NCI-H748 (cell line): ENCODE results near the gene ARHGEF33.
"Not testable (repeated sequence)": the region's sequence is repeated elsewhere in the genome, so short reads cannot be mapped to it uniquely, and the experiment has no call there.

Experiments used
- DNase-seq: peaks from one replicate; lab custom pipeline; 2025; ENCODE audit not compliant: unreplicated experiment; lab: John Stamatoyannopoulos, UW

The ARHGEF33 gene

DNA sequence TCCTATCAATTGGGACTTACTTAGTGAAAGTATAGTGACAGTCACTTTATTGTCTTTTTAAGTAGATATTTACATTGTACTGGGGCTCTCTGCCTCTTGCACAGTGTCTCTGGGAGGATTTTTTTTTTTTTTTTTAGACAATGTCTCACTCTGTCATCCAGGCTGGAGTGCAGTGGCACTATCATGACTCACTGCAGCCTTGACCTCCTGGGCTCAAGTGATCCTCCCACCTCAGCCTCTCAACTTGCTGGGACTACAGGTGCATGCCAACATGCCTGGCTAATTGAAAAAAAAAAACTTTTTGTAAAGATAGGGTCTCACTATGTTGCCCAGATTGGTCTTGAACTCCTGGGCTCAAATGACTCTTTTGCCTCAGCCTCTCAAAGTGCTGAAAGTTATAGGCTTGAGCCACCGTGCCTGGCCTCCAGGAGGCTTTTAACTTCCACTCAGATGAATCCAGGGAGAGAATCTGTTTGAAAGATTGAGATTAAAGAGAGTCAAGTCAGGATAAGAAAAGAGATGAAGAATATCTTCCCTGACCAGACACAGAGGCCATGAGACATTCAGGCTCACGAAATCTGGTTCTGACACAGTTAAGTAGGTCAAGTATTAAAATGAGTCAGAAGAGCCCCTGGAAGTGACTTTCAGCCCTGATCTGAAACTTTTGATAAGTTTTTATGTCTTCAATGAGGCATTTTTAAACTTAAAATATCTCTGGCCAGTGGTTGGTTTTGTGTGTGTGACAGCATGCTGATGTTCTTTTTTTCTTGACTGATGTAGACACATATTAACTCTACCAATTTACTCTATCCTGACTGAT, 18.3 kb downstream of the ARHGEF33 start:
- no peak for DNase-seq

DNA sequence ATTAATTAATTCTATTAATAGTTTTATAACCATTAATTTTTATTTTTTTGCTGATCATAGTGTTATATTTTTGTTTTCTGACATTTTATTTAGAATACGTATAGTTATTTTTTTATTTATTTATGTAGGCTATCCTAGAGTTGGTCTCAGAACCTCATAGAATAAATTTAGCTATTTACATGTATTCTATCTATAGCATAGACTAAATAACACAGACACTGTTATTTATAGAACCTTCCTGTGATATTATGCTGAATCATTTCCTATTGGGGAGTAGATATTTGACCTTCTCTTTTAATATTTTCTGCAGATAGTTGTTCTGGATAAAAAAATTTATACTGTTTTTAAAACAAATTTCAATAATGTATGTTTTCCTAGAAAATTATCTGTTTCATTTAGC, 20.2 kb downstream of the ARHGEF33 start:
- DNase-seq: no peak

DNA sequence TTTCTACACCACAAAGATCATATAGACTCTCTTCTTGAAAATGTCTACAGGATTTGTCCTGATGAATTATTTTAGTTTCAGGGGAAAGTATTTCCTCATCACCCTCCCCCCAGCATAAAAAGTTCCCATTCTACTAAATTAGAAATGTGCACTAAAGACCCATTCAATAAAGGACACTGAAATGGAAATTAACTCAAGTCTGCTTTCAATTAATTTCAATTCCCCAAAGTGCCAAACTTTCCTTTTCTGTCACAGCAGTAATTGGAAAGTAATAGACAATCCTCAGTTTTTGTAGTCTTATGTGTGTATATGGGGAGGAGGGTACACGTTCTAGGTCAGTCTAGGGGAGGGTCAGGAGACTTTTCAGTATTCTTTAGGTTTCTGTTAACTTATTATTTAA, 21.5 kb downstream of the ARHGEF33 start:
- DNase-seq: no peak

DNA sequence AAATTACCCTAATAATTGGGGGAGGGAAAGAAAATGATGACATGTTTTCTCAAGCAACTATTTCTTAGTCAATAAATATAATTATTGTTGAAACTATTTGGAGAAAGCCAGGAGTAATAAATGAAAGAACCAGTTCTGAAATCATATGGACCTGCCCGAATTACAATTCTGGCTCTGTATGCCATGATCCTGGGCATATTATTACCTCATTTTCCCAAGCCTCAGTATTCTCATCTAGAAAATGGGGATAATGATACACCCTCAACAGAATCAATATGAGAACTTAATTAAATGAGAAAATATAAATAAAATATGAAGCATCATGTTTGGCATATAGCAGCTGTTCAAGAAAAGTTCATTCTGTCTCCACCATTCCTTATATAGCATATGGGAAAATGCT, 22.9 kb downstream of the ARHGEF33 start:
- no peak for DNase-seq

DNA sequence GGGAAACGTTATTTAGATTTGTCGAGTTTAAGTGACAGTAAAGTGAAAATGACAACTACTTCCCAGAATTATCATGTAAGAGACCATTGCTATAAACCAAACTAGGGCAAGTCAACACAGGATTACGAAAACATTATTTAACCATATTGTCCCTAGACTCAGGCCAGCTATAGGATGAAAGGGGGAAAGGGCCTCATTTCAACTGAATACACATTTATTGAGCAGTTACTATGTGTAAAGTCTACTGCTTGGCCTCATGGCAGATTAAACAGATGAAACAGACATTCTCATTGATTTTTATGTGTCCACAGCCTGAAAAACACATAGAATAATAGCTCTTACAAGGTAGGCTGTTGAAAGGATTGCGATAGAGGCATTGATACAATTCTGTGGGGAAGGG, 32.7 kb downstream of the ARHGEF33 start:
- no peak for DNase-seq

DNA sequence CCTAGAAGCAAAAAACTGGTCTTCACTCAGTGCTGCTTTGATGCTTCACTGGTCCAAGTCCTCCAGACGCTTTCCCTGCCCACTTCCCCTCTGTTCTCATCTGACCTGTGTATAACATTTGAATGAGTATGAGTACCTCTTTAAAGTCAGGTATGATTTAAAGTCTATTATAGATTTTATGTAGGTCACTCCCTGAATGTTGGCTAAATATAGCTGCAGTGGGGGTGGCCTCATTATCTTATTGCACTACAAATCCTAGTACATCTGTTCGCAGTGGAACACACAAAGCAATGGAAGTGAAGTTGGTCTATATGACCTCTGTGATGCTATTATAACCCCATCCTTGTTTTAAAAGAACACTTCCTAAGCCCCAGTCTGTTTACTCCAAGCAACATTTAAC, 33.2 kb downstream of the ARHGEF33 start:
- no peak for DNase-seq

DNA sequence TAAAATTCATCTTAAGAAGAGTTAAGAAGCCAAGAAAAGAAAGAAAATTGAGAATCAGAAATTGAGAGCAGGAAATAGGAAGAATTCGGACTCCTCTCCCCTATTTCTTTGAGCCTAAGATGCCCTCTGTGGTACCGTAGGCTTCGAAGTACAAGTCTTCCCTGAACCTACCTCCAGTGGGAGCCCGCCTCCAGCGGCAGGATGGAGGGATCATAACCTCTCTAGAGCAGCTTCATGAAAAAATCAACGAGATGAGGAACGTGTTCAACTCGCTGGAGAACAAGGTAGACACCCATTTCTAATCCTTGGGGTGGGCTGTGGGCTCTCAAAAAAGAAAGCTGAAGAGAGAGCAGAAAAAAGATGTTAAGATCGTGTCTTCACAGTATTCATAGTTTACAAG, 36.3 kb downstream of the ARHGEF33 start:
- no peak for DNase-seq

DNA sequence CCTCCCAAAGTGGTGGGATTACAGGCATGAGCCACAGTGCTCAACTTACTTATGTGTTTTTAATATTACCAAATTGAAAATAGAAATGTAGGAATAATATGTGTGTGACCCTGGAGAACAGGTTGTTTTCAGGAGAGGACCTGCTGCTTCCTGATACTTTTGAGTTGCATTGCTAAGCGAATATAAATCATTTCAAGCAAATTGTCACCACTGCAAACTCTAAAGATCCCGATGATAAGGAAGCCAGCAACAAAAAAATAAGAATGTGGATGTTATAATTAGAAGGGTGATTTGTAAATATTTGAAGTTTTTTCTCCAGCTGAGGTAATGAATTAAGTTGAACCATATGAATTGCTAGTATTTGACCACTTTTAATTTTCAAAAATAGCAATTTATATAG, 40.9 kb downstream of the ARHGEF33 start:
- no peak for DNase-seq

DNA sequence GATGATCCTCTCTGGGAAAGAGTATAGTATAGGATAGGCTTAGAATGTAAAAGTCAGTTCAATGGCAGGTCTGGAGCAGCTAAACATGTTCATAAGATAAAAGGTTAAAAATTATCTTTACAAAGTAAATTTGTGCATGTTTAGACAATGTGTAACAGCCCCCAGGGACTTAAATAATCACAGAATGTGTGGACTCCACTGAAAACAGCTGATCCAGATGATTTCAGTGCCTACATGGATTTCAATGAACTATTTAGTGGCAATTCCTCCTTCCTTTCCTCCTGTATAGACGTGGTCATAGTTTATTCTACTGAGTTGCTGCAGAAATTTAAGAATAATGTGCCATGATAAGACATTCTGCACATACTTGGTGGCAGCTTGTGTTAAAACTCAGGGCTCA, 42.9 kb downstream of the ARHGEF33 start:
- no peak for DNase-seq

DNA sequence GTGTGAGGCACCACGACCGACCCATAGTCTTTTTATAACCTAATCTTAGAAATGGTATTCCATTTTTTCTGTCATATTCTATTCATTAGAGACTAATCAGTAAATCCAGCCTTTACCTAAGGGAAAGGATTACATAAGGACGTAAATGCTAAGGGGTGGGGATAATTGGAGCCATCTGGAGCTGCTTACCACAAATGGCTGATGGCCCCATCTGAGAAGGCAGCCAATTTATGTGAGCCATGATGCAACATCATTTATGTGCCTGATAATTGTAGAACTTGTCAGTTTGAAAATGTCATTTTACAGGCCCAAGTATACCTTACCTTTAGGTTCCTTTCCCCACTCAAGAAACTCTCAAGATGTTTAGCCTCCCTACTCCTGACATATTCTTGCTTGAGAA, 44.0 kb downstream of the ARHGEF33 start:
- DNase-seq: peak; percentile 2

DNA sequence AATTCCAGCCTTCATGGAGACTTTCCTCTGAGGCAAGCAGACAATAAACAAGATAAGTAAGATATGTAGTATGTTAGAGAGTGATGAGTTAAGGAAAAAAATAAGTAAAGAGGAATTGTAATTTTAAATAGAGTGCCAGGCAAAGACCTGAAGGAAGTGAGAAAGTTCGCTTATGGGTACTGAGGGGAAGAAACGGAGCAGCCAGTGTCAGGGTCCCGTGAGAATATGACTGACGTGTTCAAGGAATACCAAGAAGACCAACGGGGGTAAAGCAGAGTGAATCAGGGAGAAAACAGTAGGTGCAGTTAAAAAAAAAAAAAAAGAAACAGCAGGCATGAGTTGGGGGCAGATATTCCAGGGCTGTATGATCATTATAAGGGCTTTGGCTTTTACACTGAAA, 45.1 kb downstream of the ARHGEF33 start:
- DNase-seq: no peak

DNA sequence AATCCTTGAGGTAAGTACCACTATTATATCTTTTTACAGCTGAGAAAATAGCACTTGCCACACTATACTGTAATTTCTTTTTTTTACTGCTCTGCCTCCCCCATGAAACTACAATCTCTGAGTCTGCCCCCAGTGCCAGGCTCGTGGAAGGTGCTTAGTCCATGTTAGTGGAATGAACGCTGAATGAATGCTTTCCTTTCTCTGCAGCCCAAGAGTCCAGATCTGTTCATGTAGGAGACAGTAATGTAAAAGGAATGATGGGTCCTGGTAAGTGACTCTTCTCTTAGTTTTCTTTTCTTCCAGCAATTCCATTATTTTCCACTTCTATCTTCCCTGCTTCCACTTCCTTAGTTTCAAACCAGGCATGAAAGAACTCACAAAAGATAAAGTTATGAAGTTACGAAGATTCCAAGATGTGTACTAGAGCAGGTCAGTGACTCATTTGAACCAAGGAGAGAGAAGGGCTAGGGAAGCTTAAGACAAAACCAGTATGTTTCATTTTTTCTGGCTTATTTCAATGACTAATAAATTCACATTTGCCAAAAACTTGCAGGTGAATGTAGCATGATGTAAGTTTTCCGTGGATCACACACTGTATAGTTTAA, 46.0 kb downstream of the ARHGEF33 start:
- no peak for DNase-seq

DNA sequence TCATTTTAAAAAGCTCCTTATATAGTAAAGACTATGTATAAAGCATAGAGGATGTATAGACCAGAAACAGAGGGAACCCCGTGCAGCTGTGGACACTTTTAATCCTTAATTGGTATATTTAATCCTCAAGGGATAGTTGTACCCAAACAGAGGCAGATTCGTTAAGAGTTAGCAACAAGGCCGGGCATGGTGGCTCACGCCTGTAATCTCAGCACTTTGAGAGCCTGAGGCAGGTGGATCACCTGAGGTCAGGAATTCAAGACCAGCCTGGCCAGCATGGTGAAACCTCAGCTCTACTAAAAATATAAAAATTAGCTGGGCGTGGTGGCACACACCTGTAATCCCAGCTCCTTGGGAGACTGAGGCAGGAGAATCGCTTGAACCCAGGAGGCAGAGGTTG, 46.8 kb downstream of the ARHGEF33 start:
- DNase-seq: not testable (repeated sequence)

DNA sequence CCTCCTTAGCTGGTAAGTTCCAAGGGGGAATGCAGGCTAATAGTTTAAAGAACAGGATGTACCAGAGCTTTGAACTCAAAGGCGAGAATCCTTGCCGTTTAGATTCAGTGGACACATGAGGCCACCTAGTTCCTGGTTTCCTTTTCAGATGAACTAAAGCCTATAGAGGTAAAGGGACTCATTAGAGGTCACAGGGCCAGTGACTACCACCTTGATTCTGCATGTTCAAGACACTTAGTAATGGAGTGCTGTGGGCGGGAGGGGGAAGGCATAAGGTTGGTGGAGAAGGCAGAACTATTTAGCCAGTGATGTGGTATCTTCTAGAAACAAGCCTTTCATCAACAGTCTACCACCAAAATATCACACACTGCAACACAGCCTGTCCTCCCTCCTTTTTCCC, 47.9 kb downstream of the ARHGEF33 start:
- no peak for DNase-seq

DNA sequence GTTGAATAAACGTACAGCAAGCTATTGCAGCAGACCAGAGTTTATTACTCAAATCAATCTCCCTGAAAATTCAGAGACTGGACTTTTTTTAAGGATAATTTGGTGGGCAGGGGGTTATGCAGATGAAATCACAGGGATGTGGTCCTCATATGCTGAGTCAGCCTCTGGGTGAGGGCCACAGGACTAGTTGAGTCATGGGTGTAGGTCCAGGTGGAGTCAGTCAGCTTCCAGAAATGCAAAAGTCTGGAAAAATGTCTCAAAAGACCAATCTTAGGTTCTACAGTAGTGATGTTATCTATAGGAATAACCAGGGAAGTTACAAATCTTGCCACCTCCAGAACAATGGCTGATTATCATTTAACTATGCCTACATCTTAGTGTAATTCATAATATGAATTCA, 51.1 kb downstream of the ARHGEF33 start:
- no peak for DNase-seq

DNA sequence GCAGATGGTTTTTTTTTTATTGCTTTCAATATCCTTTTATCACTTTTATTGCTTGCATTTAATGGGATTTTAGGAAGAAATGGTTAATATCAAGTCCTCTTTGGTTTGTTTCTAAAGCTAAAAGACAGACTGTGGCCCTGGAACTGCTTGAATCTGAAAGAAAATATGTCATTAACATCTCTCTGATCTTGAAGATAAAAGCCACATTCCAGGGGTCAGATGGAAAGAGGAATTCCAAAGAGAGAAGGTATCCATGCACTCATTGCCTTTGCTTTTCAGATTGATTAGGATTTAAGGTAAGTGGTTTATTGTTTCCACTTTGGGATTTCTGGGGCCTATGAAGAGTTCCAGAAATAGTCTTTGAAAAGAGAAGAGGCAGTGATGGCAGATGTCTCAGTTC, 54.1 kb downstream of the ARHGEF33 start:
- DNase-seq: no peak

DNA sequence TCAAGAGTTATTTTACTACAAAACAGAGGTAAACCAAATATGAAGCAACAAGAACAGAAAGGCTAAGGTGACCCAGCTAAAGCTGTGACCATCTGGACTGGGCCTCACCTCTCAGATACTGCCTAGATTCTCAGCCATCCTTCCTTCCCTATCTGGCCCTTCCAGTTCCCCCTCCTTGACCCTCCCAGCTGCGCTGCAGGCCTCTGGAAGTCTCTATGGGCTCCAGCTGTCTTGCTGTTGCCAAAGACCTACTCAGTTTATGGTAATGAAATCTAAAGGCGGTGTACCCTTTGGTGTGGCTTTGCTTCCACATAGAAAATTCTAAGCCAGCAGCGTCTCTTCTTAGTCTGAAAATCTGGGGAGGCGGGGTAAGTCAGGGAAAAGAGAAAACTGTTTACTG, 55.7 kb downstream of the ARHGEF33 start:
- no peak for DNase-seq

DNA sequence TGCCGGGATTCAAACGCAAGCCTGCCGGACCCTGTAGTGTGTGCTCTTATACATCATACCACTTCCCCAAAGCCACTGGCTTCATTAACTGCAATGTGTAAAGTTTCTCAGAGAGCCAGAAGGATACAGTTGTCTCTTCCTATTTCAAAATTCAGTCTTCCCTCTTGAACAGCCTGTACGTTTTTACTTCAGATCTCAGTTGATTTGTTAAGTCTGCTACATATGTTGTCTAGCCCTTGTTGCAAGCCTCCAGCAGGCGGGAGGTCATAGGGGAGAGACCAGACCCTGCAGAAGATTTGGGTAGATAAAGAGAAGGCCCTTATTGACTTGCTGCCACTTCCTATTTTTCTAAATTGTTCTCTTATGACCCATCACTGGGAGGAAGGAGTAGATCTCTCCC, 56.2 kb downstream of the ARHGEF33 start:
- DNase-seq: no peak

DNA sequence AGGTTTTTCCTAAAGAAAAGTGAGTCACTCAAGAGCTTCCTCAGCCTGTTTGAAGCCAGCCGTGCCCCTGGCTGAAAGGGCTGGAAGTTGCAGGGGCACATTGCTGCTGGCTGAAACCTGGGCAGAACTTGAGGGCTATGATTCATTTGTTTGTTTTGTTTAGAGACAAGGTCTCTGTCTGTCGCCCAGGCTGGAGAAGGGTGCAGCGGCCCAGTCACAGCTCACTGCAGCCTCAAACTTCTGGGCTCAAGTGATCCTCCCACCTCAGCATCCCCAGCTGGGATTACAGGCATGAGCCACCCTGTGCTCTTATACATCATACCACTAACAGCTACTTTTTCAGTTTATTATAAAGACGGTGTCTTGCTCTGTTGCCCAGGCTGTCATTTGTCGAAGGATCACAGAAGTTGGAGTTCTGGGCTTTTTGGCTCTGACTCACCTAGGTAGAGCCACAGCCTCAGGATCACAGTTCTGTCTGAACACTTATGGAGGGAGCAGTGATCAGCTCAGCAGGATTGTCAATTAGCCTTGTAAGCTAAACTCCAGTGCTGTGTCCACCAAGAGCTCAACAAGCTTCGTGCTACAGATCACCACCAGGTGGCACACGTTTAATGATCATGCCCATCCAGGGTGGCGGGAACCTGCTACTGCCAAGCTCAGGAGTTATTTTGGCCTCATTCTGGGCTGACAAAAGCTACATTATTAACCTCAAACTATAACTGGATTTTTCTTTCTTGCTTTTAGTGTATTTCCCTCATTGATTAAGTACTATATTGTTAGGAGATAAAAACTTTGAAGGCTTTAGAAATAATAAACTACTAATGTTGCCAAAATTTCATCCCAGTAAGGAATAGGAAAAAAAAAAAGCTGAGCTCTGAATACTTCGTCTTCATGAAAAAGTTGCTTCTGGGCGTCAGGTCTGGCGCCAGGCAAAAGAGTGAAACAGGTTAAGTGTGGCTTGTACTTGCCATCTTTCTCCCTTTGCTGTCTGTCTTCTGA, 57.9 kb downstream of the ARHGEF33 start:
- DNase-seq: peak; percentile 77

DNA sequence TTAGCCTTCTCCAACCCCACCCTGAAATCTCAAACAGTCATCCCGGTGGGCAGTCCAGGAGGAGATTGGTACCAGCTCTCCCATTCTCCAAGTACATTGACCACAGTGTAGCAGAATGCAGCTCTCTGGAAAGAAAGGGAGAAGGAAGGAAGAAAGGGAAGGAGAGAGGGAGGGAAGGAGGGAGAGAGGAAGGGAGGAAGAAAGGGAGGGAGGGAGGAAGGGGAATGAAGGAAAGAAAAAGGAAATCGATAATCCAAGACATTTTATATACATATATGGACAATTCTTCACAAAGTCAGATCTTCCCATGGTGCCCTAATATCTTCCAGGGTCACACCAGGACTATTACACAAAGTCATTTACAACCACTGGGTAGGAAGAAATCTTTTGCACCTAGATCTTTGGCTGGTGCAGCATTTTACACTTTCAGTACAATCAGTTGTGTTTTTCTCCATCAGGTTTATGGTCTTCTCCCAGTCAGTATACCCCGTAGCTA, 58.8 kb downstream of the ARHGEF33 start:
- DNase-seq: no peak

DNA sequence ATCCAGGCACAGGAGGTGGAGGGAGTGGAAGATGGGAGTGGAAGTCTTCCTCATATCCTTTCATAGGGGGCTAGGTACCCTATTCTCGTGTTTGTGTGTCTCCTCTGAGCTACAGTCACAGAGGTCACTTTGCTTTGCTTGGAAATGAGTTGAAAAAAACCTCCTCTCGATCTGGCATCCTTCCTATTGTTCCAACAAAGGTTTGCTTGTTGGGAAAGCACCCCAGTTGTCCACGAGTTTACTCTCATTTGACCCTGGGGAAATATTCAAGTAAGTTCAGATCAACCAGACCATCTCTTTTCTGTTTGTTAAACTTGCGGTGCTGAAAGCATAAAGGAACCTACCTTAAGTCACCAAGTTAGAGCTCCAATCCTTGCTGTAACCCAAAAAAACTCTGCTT, 59.3 kb downstream of the ARHGEF33 start:
- DNase-seq: no peak
